Renal pelvis (tissue), 4 donors: ENCODE measurements around the gene FASN. TPM values are rescaled to one million over a fixed set of nuclear protein-coding genes. Genes with fewer than 3 reads are reported as not detected.

ENCODE experiments used
- DNase-seq: peaks from one replicate; pipeline ENCODE4 v3.0.0-alpha.2; 2013
- polyA plus RNA-seq, 3 donors: library from polyadenylated mRNA; unstranded; fragments of 120-200 nt; gene quantifications; one replicate each; pipeline ENCODE4 v1.2.1, GENCODE V29; 2013; ENCODE audit not compliant: insufficient read length in 3 of 3

FASN gene
- polyA plus RNA-seq, 3 donors: 41.4 to 56.7 (median 50.1) TPM

- no peak for DNase-seq
Observed at GRCh38 chr17:82120148-82120547, 22.1 kb upstream of the FASN start.

- no peak for DNase-seq
Observed at GRCh38 chr17:82118815-82119380, 20.9 kb upstream of the FASN start.

- no peak for DNase-seq
Observed at GRCh38 chr17:82118168-82118814, 20.3 kb upstream of the FASN start.

GRCh38 chr17:82117139-82118090, 19.4 kb upstream of the FASN start:
- no peak for DNase-seq

- no peak for DNase-seq
Observed at GRCh38 chr17:82116246-82116645, 18.2 kb upstream of the FASN start.

GRCh38 chr17:82114872-82115271, 16.8 kb upstream of the FASN start:
- DNase-seq: no peak

GRCh38 chr17:82114447-82114846, 16.4 kb upstream of the FASN start:
- DNase-seq: no peak

GRCh38 chr17:82113941-82114340, 15.9 kb upstream of the FASN start:
- no peak for DNase-seq

- DNase-seq: no peak
Observed at GRCh38 chr17:82113422-82113821, 15.4 kb upstream of the FASN start.

GRCh38 chr17:82112914-82113311, 14.9 kb upstream of the FASN start:
- no peak for DNase-seq

GRCh38 chr17:82112181-82112913, 14.3 kb upstream of the FASN start:
- no peak for DNase-seq

- DNase-seq: no peak
Observed at GRCh38 chr17:82110298-82110697, 12.3 kb upstream of the FASN start.

GRCh38 chr17:82108961-82109475, 11.0 kb upstream of the FASN start:
- no peak for DNase-seq

GRCh38 chr17:82108496-82108945, 10.5 kb upstream of the FASN start:
- DNase-seq: no peak

GRCh38 chr17:82108038-82108437, 10.0 kb upstream of the FASN start:
- no peak for DNase-seq

GRCh38 chr17:82107341-82107860, 9.4 kb upstream of the FASN start:
- DNase-seq: no peak

- no peak for DNase-seq
Observed at GRCh38 chr17:82106688-82107305, 8.8 kb upstream of the FASN start.

GRCh38 chr17:82105882-82106687, 8.0 kb upstream of the FASN start:
- peak; percentile 49 for DNase-seq

GRCh38 chr17:82105417-82105881, 7.4 kb upstream of the FASN start:
- DNase-seq: no peak

GRCh38 chr17:82104797-82105416, 6.9 kb upstream of the FASN start:
- DNase-seq: no peak
